GM18507 (cell line): ENCODE data around the gene TXNRD1.

Experiments
- DNase-seq: peaks from one replicate; pipeline ENCODE4 v3.0.0; 2011; ENCODE audit warnings: low read depth; ENCODE audit not compliant: insufficient read length; ENCODE audit errors: extremely low spot score
- FAIRE-seq: peaks from 2 replicates; lab custom pipeline; 2011; peaks lifted over from hg19 to GRCh38; lab: Jason Lieb, UNC

The TXNRD1 gene

GRCh38 chr12:104354868-104355570, 139.4 kb downstream of the TXNRD1 start:
- no peak for FAIRE-seq

GRCh38 chr12:104355630-104356029, 140.1 kb downstream of the TXNRD1 start:
- DNase-seq (no peak), FAIRE-seq (no peak)

More at GRCh38 chr12:104354868-104355570, 139.4 kb downstream of the TXNRD1 start:
- DNase-seq, result no peak

- DNase-seq (no peak), FAIRE-seq (no peak)
Observed at GRCh38 chr12:104356231-104357115, 140.9 kb downstream of the TXNRD1 start.

- no peak for DNase-seq
Observed at GRCh38 chr12:104357421-104357952, 141.9 kb downstream of the TXNRD1 start.

GRCh38 chr12:104358353-104359003, 142.9 kb downstream of the TXNRD1 start:
- peak; percentile 60 for DNase-seq
- peak; percentile 92 for FAIRE-seq

More at GRCh38 chr12:104357421-104357952, 141.9 kb downstream of the TXNRD1 start:
- no peak for FAIRE-seq

GRCh38 chr12:104359216-104359615, 143.6 kb downstream of the TXNRD1 start:
- no peak for FAIRE-seq
- no peak for DNase-seq

- FAIRE-seq (no peak), DNase-seq (no peak)
Observed at GRCh38 chr12:104360157-104360556, 144.6 kb downstream of the TXNRD1 start.

- DNase-seq (no peak), FAIRE-seq (no peak)
Observed at GRCh38 chr12:104360983-104361707, 145.6 kb downstream of the TXNRD1 start.

- no peak for FAIRE-seq
- DNase-seq, result no peak
Observed at GRCh38 chr12:104365921-104366410, 150.4 kb downstream of the TXNRD1 start.

GRCh38 chr12:104369708-104370107, 154.1 kb downstream of the TXNRD1 start:
- FAIRE-seq, result no peak
- DNase-seq, result no peak

GRCh38 chr12:104371043-104371870, 155.7 kb downstream of the TXNRD1 start:
- no peak for FAIRE-seq

GRCh38 chr12:104372061-104372720, 156.6 kb downstream of the TXNRD1 start:
- DNase-seq, result no peak

More at GRCh38 chr12:104371043-104371870, 155.7 kb downstream of the TXNRD1 start:
- DNase-seq, result no peak

GRCh38 chr12:104372721-104373335, 157.2 kb downstream of the TXNRD1 start:
- FAIRE-seq, result no peak
- DNase-seq, result no peak

More at GRCh38 chr12:104372061-104372720, 156.6 kb downstream of the TXNRD1 start:
- FAIRE-seq, result peak; percentile 15

GRCh38 chr12:104374071-104374470, 158.5 kb downstream of the TXNRD1 start:
- FAIRE-seq, result no peak
- no peak for DNase-seq

GRCh38 chr12:104374806-104375205, 159.2 kb downstream of the TXNRD1 start:
- DNase-seq (no peak), FAIRE-seq (no peak)

GRCh38 chr12:104375775-104376174, 160.2 kb downstream of the TXNRD1 start:
- FAIRE-seq, result no peak

More at GRCh38 chr12:104375775-104376174, 160.2 kb downstream of the TXNRD1 start:
- DNase-seq, result no peak
